Effector memory CD4-positive, alpha-beta T cell (primary cell): ENCODE results near the gene KRT3.

Experiments
- DNase-seq, 3 donors: peaks; one replicate each; pipeline ENCODE4 v3.0.0-alpha.2; 2020
- H3K27ac ChIP-seq: 2 replicates; pipeline ENCODE4 v1.7.0; 2013; ENCODE audit warnings: mild to moderate bottlenecking, low read length, moderate library complexity; ENCODE audit not compliant: insufficient read depth, poor library complexity, severe bottlenecking
- H3K27me3 ChIP-seq: replicated peaks from 2 replicates; pipeline ENCODE4 v1.7.0; 2013; ENCODE audit warnings: mild to moderate bottlenecking, low read length; ENCODE audit not compliant: insufficient read depth, control insufficient read depth, poor library complexity, severe bottlenecking
- H3K36me3 ChIP-seq: 2 replicates; pipeline ENCODE4 v1.7.0; 2013; ENCODE audit warnings: mild to moderate bottlenecking, low read length, moderate library complexity; ENCODE audit not compliant: control insufficient read depth, insufficient read depth
- H3K4me1 ChIP-seq: 2 replicates; pipeline ENCODE4 v1.7.0; 2013; ENCODE audit warnings: low read length, mild to moderate bottlenecking; ENCODE audit not compliant: control insufficient read depth, insufficient read depth, poor library complexity, severe bottlenecking
- H3K4me3 ChIP-seq: 2 replicates; pipeline ENCODE4 v1.7.0; 2013; ENCODE audit warnings: low read length, low read depth, mild to moderate bottlenecking; ENCODE audit not compliant: insufficient read depth, poor library complexity, severe bottlenecking
- H3K9me3 ChIP-seq: 2 replicates; pipeline ENCODE4 v1.7.0; 2013; ENCODE audit warnings: mild to moderate bottlenecking, low read length, moderate library complexity; ENCODE audit not compliant: control insufficient read depth
- total RNA-seq, 3 donors: gene quantifications; one replicate each; lab custom pipeline; 2026; lab: John Stamatoyannopoulos, UW

The KRT3 gene
- total RNA-seq = 0 reads per million in 3 donors

- Histone ChIP-seq H3K9me3 (no peaks in the 10 kb centered on the region), H3K27ac (no peak within 1 kb of the TSS), H3K4me3 (no peak within 1 kb of the TSS), H3K36me3 (no peaks in the 10 kb centered on the region), H3K27me3 (no peaks in the 10 kb centered on the region), H3K4me1 (no peaks in the 10 kb centered on the region)
- DNase-seq = no peak
These were observed at the start of gene KRT3 for GRCh38 chr12:52795694-52796428. Gene KRT3, minus strand, starts transcription at chr12:52796117. Its CDS starts 75 bp downstream, at chr12:52796042.

DNA sequence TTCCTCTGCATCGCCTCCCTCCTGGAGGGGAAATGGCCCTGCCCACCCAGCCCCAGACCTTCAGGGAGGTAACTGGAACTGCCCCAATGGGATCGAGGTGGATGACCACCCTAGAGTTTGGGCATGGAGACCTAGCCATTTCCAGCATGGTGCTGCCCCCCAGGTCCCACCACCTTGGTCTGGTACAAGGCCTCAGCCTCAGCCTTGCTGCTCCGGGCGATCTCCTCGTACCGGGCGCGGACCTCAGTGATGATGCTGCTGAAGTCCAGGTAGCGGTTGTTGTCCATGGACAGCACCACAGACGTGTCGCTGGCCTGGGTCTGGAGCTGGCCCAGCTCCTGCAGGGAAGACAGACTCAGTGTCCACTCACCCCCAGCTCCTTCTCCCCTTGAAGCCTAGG is 48.5 kb upstream of the KRT3 start:
- Histone ChIP-seq H3K4me3 (no peak overlapping the region), H3K9me3 (no peaks in the 10 kb centered on the region), H3K27me3 (no peaks in the 10 kb centered on the region), H3K27ac (no peak overlapping the region), H3K4me1 (no peaks in the 10 kb centered on the region), H3K36me3 (no peaks in the 10 kb centered on the region)
- DNase-seq = no peak

DNA sequence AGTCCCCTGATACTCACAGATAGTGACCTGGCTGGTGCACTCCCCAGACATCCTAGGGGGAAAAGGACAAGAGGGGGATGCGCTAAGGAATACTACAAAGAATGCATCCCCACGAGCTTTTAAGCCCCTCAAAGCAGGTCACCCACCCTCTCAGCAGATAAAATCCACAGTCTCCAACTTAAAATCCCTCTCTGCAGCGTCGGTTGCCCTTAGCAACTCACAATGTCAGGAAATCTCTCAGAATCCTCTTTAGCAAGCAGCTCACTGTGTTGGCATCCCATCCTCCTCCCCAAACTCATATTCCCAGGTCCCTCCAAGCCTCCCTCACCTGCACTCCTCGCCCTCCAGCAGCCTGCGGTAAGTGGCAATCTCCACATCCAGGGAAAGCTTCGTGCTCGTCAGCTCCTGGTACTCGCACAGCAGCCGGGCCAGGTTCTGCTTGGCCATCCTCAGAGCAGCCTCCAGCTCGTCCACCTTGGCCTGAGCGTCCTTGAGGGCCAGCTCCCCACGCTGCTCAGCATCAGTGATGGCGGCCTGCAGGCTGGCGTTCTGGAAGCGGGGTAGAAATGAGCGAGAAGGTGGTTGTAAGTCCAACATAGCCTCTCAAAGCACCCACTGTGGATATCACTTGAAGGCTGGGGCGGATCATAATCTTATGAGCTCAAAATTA is 43.7 kb upstream of the KRT3 start:
- Histone ChIP-seq H3K36me3 (no peaks in the 10 kb centered on the region), H3K9me3 (no peaks in the 10 kb centered on the region), H3K27ac (no peak overlapping the region), H3K4me3 (no peak overlapping the region), H3K27me3 (no peaks in the 10 kb centered on the region), H3K4me1 (no peaks in the 10 kb centered on the region)
- no peak for DNase-seq

GRCh38 chr12:52838609-52839435 is 42.9 kb upstream of the KRT3 start:
- no peak for DNase-seq
- Histone ChIP-seq H3K27me3 (no peaks in the 10 kb centered on the region), H3K36me3 (no peaks in the 10 kb centered on the region), H3K9me3 (no peaks in the 10 kb centered on the region), H3K4me3 (no peak overlapping the region), H3K27ac (no peak overlapping the region), H3K4me1 (no peaks in the 10 kb centered on the region)

DNA sequence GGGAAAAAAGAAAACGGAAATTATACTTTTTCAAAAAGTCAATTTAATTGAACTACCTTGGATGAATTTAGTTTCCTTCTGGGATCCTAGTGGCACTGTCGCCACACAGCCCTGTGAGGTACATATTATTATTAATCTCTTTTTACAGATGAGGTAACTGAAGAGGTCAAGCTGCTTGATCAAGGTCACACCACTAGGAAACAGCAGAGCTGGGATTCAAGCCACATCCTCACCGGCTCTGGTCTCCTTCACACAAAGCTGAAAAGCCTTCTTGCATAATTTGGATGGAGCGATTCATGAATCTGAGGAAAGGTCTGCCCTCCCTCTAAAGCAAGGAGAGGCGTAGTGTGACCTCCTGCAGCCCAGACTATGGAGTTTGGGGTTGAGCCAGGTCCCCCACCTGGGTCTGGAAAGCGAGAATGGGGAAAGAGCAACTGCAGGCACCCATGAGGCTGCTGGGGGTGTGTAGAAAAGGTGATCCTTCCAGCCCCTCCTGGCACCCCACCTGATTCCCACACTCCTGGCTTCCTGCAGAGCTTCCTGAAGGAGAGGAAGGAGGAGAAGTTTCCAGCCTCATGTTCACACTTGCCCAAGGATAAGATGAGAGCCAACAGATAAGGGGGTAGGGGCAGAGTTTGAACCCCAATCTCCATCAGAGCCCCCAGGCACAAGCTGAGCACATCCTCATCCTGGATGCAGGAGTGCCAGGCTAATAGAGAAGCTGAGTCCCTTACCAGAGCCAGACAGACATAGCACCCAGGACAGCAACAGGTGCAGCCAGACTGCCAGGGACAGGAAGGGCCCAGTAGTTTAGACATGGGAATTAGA is 42.1 kb upstream of the KRT3 start:
- no peaks in the 10 kb centered on the region for H3K9me3 ChIP-seq
- no peak for DNase-seq
- H3K4me1 ChIP-seq = no peaks in the 10 kb centered on the region
- no peaks in the 10 kb centered on the region for H3K36me3 ChIP-seq
- H3K27me3 ChIP-seq = no peaks in the 10 kb centered on the region
- no peak overlapping the region for H3K27ac ChIP-seq
- no peak overlapping the region for H3K4me3 ChIP-seq

DNA sequence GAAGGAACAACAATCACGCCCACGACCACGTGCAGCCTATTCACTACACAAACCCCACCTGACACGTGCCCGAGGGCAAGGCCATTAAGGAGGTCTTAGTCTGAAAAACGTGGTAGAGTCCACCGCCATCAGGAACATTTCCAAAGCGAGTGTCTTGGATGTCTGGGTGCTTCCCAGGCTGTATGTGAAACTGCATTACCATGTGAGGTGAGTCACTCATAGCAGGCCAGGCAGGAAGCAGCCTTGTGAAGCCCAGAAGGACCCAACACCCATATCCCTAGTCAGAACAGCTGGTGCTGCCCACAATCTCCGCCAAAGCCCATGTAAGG is 41.5 kb upstream of the KRT3 start:
- H3K4me3 ChIP-seq = no peak overlapping the region
- no peaks in the 10 kb centered on the region for H3K9me3 ChIP-seq
- H3K27me3 ChIP-seq = no peaks in the 10 kb centered on the region
- H3K4me1 ChIP-seq = no peaks in the 10 kb centered on the region
- H3K36me3 ChIP-seq = no peaks in the 10 kb centered on the region
- DNase-seq = no peak
- H3K27ac ChIP-seq = no peak overlapping the region

- H3K9me3 ChIP-seq = no peaks in the 10 kb centered on the region
- H3K4me1 ChIP-seq = no peaks in the 10 kb centered on the region
- no peaks in the 10 kb centered on the region for H3K36me3 ChIP-seq
- H3K27ac ChIP-seq = no peak overlapping the region
- H3K27me3 ChIP-seq = no peaks in the 10 kb centered on the region
- no peak for DNase-seq
- H3K4me3 ChIP-seq = no peak overlapping the region
These were observed 40.8 kb upstream of the KRT3 start for GRCh38 chr12:52836491-52837412.

DNA sequence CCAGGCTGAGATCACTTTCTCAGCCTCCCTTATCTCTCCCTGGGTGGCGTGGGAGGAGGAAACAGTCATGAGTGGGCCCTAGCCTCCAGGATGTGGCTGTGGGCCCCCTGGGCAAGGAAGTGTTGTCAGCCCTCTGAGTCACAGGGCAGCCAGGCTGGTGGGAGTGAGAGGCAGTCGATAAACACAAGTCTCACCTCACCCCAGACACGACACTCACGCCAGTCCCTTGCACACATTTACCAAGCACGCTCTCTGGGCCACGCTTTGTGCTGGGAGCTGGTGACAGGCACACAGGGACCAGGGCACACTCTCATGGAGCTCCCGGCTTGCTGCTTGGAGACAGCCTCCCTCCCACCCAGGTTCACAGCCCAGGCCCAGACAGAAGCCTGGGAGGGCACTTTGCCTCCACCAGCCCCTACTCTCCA is 40.1 kb upstream of the KRT3 start:
- Histone ChIP-seq H3K27ac (no peak overlapping the region), H3K36me3 (no peaks in the 10 kb centered on the region), H3K27me3 (no peaks in the 10 kb centered on the region), H3K4me3 (no peak overlapping the region), H3K4me1 (no peaks in the 10 kb centered on the region), H3K9me3 (no peaks in the 10 kb centered on the region)
- DNase-seq = no peak
